Hepatocyte (in vitro differentiated cells): ENCODE data around the gene TMPRSS4.

Experiments used
- CTCF ChIP-seq: fragments of 200-600 bp; sonication (generic); IDR thresholded peaks from 2 replicates; pipeline ENCODE4 v1.5.1; 2016; ENCODE audit warnings: antibody characterized with exemption, mild to moderate bottlenecking; ENCODE audit not compliant: poor library complexity
- EZH2 ChIP-seq: fragments of 200-600 bp; sonication (generic); IDR thresholded peaks from 2 replicates; pipeline ENCODE4 v1.6.1; 2016; ENCODE audit warnings: antibody characterized with exemption, mild to moderate bottlenecking, borderline replicate concordance

GRCh38 chr11:118132385-118133151, 55.7 kb downstream of the TMPRSS4 start:
- TF ChIP-seq EZH2 (no peak), CTCF (no peak)
